MM.1S (cell line): Measurements from ENCODE around the gene SEMA3G.

Experiments used
- CTCF ChIP-seq: fragments of 300-600 bp; sonication (generic); IDR thresholded peaks from 2 replicates; pipeline ENCODE4 v1.5.1; 2016; ENCODE audit warnings: antibody characterized with exemption, low read length, mixed read lengths
- EZH2 ChIP-seq: fragments of 300-600 bp; sonication (generic); optimal IDR thresholded peaks from 2 replicates; pipeline ENCODE3; 2017; ENCODE audit warnings: low read depth, mild to moderate bottlenecking, antibody characterized with exemption, low read length, mixed read lengths

GRCh38 chr3:52456169-52456799, 11.4 kb upstream of the SEMA3G start:
- TF ChIP-seq CTCF (no peak), EZH2 (no peak)
